ENCODE data around the gene CLHC1. TPM values are rescaled to one million over a fixed set of nuclear protein-coding genes. Genes with fewer than 3 reads are reported as not detected.

Gene CLHC1
- total and polyA plus RNA-seq, 10 of the 15 experiments (the other 5 are each of a cell fraction or from before 2014, with no cell fraction given), result 2.6 to 6.8 (median 4.7) TPM

- intact Hi-C loops (cut with micrococcal nuclease; ENCODE audit: unreplicated experiment) (no loop called here), in situ Hi-C loops (cut with MboI) (no loop called here)
- no peak overlapping the region; the same call in none of the 2 replicates for H2AFZ ChIP-seq (ENCODE audit: control insufficient read depth, low read depth, low read length)
- ChIA-PET CTCF (interaction anchor here (0.7 to 1.7 kb wide), 5 partner anchors 10 to 182 kb away, joined by 3 to 6 read pairs (median 3); no protein-coding TSS in a partner anchor), RAD21 (ENCODE audit: unreplicated experiment) (interaction anchor here (0.9 to 2.4 kb wide), 3 partner anchors 110 to 159 kb away, joined by 3 to 10 read pairs (median 3); no protein-coding TSS in a partner anchor), SMC1A (ENCODE audit: uncharacterized antibody, unreplicated experiment) (interaction anchor here (0.7 to 3.1 kb wide), 12 partner anchors 10 to 258 kb away, joined by 3 to 15 read pairs (median 6); no protein-coding TSS in a partner anchor), POLR2A (interaction anchor here (1.7 to 2.2 kb wide), 2 partner anchors 108 to 110 kb away, joined by 6 to 10 read pairs; partner anchors contain the start of gene RTN4)
- no TSS peak for BruUV-seq (replicated peaks)
- no peak overlapping the region for H3K4me3 ChIP-seq
- no peak overlapping the region for H3K9ac ChIP-seq (ENCODE audit: control insufficient read depth, insufficient read depth, low read length)
- no peaks in the 10 kb centered on the region for H3K36me3 ChIP-seq (ENCODE audit: control insufficient read depth in 2 of 2, insufficient read depth in 2 of 2, low read length in 1 of 2)
- H3K27me3 ChIP-seq (replicated peaks in 1 of 2; ENCODE audit: control insufficient read depth in 2 of 2, insufficient read depth in 2 of 2, low read length in 1 of 2), result no peaks in the 10 kb centered on the region
- peak overlapping the region; percentile 22; the same call in 1 of the 2 replicates for H3K4me2 ChIP-seq (ENCODE audit: control insufficient read depth, insufficient read depth)
- H3K4me1 ChIP-seq (ENCODE audit: control insufficient read depth, insufficient read depth, low read length), result peaks cover 15% of the 10 kb centered on the region
- peak; percentile 22 for ATAC-seq
- no peaks in the 10 kb centered on the region for H3K9me3 ChIP-seq (replicated peaks; ENCODE audit: control insufficient read depth, insufficient read depth, low read length)
- no peak overlapping the region for H3K27ac ChIP-seq (ENCODE audit: control insufficient read depth, insufficient read depth)
- no peak for DNase-seq (ENCODE audit: low read depth, low spot score)
- TF ChIP-seq EZH2 (IDR thresholded peaks at IDR 0.05; ENCODE audit: borderline replicate concordance, control insufficient read depth, low read depth, low read length) (no peak), MLLT1 (IDR thresholded peaks at IDR 0.05) (0 out of 2 replicates have a peak, but pooled peaks have one; percentile 24)
- 76% methylated on average over 10 of the region's 10 CpGs for WGBS (ENCODE audit: insufficient coverage, insufficient replicate concordance, low lambda C conversion rate, missing lambda C conversion rate)
- FAIRE-seq, result no peak
- no peaks in the 10 kb centered on the region for H3K79me2 ChIP-seq (ENCODE audit: control insufficient read depth, insufficient read depth, low read length)
- H4K20me1 ChIP-seq (ENCODE audit: control insufficient read depth, insufficient read depth), result no peaks in the 10 kb centered on the region
Observed at GRCh38 chr2:55158111-55158814, 73.8 kb downstream of the CLHC1 start.

GRCh38 chr2:55157474-55157884, 74.6 kb downstream of the CLHC1 start:
- BruUV-seq (replicated peaks), result no TSS peak
- Histone ChIP-seq H3K4me3 (no peak overlapping the region), H2AFZ (ENCODE audit: control insufficient read depth, low read depth, low read length) (no peak overlapping the region; the same call in 1 of the 2 replicates), H3K79me2 (ENCODE audit: control insufficient read depth, insufficient read depth, low read length) (no peaks in the 10 kb centered on the region), H3K27ac (ENCODE audit: control insufficient read depth, insufficient read depth) (no peak overlapping the region), H3K27me3 (replicated peaks in 1 of 2; ENCODE audit: control insufficient read depth in 2 of 2, insufficient read depth in 2 of 2, low read length in 1 of 2) (no peaks in the 10 kb centered on the region), H3K9ac (ENCODE audit: control insufficient read depth, insufficient read depth, low read length) (no peak overlapping the region), H3K4me1 (ENCODE audit: control insufficient read depth, insufficient read depth, low read length) (peaks cover 17% of the 10 kb centered on the region), H3K9me3 (replicated peaks; ENCODE audit: control insufficient read depth, insufficient read depth, low read length) (no peaks in the 10 kb centered on the region), H4K20me1 (ENCODE audit: control insufficient read depth, insufficient read depth) (no peaks in the 10 kb centered on the region), H3K4me2 (ENCODE audit: control insufficient read depth, insufficient read depth) (no peak overlapping the region), H3K36me3 (ENCODE audit: control insufficient read depth in 2 of 2, insufficient read depth in 2 of 2, low read length in 1 of 2) (no peaks in the 10 kb centered on the region)
- ChIA-PET RAD21 (ENCODE audit: unreplicated experiment) (interaction anchor here (0.9 to 1.2 kb wide), 2 partner anchors 147 to 158 kb away, joined by 3 read pairs; no protein-coding TSS in a partner anchor), SMC1A (ENCODE audit: uncharacterized antibody, unreplicated experiment) (interaction anchor here (0.7 to 3.1 kb wide), 5 partner anchors 17 to 117 kb away, joined by 3 to 15 read pairs (median 3); no protein-coding TSS in a partner anchor), POLR2A (no interaction called here), CTCF (interaction anchor here (0.7 to 1.2 kb wide), 4 partner anchors 9 to 181 kb away, joined by 3 to 6 read pairs (median 4); no protein-coding TSS in a partner anchor)
- no peak for DNase-seq (ENCODE audit: low read depth, low spot score)
- ATAC-seq, result peak; percentile 60
- FAIRE-seq, result no peak
- 50% methylated on average over 2 of the region's 2 CpGs for WGBS (ENCODE audit: insufficient coverage, insufficient replicate concordance, low lambda C conversion rate, missing lambda C conversion rate)
- intact Hi-C loops (cut with micrococcal nuclease; ENCODE audit: unreplicated experiment), result no loop called here
- in situ Hi-C loops (cut with MboI), result no loop called here
- TF ChIP-seq NBN (IDR thresholded peaks at IDR 0.05) (0 out of 2 replicates have a peak, but pooled peaks have one; percentile 34), MTA2 (IDR thresholded peaks at IDR 0.05; ENCODE audit: low read depth) (peak; percentile 61; the same call in 1 of the 2 replicates), ATF2 (IDR thresholded peaks at IDR 0.05; ENCODE audit: low read length) (0 out of 2 replicates have a peak, but pooled peaks have one; percentile 40), RELB (IDR thresholded peaks at IDR 0.05; ENCODE audit: low read depth) (0 out of 2 replicates have a peak, but pooled peaks have one; percentile 28), ZZZ3 (IDR thresholded peaks at IDR 0.05; ENCODE audit: control insufficient read depth, insufficient read length, low read depth) (no peak), RUNX3 (IDR thresholded peaks at IDR 0.05; ENCODE audit: low read length) (no peak), ATF7 (IDR thresholded peaks at IDR 0.05; ENCODE audit: low read depth) (peak; percentile 83), EED (IDR thresholded peaks at IDR 0.05; ENCODE audit: low read depth) (peak; percentile 71; the same call in 1 of the 2 replicates), JUNB (IDR thresholded peaks at IDR 0.05) (peak; percentile 32)
